Activated CD4-positive, alpha-beta T cell treated with anti-CD3 and anti-CD28 coated beads for 4 hours (primary cell): ENCODE measurements around the gene TMEM236.

Experiments used
- DNase-seq, 2 donors: peaks; one replicate each; pipeline ENCODE4 v3.0.0-alpha.2; 2020

TMEM236 gene

DNA sequence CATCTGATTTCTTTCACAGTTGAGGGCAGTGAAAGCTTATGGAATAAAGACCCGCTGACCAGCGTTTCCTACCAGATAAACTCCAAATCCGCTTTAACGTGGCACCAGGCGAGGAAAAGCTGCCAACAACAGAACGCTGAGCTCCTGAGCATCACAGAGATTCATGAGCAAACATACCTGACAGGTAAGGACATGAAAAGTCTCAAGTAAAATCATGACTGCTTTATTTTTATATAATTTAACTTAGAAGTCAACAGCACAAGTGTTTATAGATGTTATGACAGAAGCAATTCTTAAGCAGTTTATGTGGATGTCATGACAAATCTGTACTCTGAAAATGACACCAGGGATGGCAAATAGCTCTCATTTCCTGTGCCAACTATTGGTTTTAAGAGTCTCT is 81.7 kb downstream of the TMEM236 start:
- DNase-seq = no peak

DNA sequence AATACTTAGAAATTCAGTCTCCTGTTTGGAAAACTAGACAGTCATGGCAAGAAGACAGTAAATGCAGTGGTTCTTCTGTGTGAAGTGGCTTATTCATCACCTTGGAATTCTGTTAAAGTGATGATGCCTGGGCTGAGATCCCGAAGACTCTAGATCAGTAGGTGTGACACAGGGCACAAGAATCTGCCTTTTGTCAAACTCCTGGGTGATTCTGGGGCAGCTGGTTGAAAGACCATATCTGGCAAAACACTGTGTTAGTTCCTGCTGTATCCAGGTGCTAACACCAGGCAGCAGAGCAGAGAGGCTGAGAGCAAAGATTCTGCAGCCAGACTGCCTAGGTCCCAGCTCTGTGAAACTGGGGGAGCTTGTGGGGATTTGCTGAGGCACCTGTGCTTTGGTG is 83.7 kb downstream of the TMEM236 start:
- DNase-seq = no peak

DNA sequence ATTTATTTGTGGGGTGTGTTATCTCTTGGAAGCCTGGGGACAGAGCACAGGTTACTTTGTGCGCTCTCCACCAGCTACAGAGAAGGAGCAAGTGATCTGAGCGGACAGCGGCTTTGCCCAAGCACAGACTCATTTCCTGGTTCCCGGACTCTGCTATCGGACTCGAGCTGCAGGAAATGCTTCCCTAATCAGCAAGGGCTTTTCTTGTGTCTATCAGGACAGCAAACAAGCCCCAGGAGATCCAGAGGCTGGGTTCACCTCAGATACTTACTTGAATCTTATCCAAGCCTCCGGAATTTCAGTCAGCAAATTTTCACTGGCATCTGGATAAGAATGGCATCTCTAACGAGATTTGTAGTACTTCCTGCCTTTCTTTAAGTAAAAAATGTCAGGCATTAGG is 84.9 kb downstream of the TMEM236 start:
- no peak for DNase-seq

DNA sequence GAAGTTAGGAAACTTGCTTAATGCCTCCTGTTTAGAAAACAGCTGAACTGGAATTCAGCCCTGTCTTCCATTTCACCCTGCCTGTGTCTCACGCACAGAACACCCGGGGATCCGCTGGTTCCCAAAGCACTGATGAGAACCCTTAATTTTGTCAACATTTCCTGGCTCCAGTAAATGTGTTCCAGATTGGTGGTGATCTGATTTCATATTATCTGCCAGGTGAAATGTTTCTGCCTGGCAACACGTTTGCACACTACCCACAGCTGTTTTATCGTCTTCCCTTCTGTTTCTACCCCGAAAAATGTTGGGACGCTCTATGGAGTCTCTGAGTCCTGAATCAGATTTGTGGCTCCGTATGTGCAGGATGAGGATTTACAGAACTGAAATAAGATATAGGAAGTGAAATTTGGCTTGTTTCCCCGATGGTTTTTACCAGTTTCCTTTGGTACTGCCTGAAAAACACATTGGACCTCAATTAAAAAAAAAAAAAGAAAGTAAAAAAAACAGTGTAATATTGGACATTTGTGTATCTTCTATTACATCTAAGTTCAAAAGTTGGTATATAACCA is 86.2 kb downstream of the TMEM236 start:
- no peak for DNase-seq

DNA sequence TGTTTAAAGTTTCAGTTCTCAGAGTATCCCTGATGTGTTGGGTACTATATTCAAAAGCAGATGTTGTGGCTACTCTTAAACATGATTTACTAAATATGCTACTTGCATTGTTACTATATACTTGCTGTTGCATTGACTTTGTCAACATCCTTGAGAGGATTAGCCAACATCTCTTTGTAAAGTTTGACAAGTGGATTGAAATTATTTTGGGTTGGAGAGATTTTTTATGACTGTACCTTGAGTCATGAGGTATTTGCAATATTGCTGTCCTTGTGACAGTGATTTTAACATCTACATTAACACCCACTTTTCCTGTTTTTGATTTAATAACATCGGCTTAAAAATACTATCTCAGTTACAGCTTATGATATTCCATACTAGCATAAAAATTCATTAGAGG is 89.0 kb downstream of the TMEM236 start:
- DNase-seq = no peak

DNA sequence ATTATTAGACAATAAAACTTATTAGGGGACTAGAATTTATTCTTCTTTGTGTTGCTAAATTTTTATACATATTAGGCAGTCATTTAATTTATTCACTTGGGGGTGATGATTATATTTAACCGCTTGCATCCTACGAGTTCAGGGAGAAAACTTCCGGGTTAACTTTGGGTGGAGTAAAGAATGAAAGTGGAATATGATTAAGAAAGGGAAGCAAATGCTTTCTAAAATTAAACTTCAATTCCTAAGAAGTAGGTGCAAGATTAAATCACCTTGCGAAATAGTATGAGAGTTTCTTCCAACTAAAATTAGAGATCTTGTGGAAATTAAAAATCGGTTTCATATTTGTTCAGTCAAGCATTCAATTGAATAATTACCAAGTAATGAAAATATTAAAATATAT is 90.6 kb downstream of the TMEM236 start:
- no peak for DNase-seq

DNA sequence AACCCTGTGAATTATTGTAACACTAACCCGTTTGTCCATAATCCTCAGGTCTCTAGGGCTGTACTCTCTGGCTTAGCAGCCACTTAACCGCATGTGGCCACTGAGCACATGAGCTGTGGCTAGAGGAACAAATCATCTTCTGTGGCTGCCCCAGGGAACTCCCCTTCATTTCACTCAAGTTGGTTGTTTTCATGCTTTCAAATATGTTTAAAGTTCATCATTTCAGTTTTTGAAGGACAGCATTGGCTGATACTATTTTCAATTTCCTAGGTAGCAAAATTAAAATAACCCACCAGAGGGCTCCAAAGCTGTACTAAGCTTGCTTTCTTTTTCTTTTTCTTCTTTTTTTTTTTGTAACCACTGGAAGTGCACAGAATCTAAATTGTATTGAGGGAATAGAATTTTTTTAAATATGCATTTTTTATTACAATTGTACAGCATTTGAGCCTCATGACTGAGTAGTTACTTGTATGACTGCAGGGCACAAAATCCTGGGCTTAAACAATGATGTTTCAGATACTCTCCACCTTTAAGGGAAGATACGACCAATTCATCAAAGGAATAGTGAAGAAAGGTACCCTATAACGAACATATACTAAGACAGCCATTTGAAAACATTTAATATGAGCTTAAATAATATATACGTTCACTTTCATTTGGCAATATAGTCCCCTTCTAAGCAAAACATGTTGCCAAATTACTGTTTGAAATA is 95.7 kb downstream of the TMEM236 start:
- no peak for DNase-seq

DNA sequence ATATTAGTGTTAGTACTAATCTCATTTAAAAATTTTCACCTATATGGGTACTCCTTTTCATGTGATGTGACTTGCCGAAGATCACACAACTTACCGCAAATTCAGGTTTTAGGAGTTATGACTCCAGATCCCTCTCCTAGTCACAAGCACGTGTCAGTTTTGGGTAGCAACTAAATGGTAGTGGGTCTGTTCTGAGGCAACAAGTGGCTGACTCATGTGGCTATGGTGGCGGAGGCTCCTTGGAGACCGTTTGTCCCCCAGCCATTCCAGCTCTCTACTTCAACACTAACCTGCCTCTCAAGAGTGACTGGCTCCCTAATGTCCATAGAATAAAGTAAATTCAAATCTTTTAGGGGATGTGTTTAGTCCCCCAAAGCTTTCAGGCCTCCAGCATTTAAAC is 96.6 kb downstream of the TMEM236 start:
- no peak for DNase-seq
